Measurements from ENCODE around the gene SGK2. TPM values are rescaled to one million over a fixed set of nuclear protein-coding genes. Genes with fewer than 3 reads are reported as not detected.

The SGK2 gene
- total RNA-seq, 1 donor from 2014 or later = 2.5 TPM

DNA sequence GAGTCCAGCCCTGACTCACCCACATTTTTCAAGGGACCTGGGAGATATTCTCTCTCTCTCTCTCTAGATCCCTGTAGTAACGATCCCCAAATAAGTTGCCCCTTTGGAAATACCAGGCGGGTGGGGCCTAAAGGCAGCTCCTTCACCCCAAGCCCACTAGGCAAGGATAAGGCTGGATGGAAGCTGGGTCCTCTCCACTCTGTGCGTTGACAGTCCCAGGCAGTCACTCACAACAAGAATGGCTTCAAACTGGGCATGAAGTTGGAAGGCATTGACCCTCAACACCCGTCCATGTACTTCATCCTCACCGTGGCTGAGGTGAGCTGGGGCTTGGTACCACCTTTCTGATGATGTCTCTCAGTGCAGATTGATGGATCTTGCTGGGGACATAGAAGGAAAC is 29.8 kb upstream of the SGK2 start:
- no peaks in the 10 kb centered on the region for H3K4me1 Mint-ChIP-seq (ENCODE audit: unreplicated experiment)
- TF ChIP-seq CTCF (IDR thresholded peaks at IDR 0.05) = no peak
- peaks cover 3% of the 10 kb centered on the region for H3K9me3 Mint-ChIP-seq (ENCODE audit: unreplicated experiment)
- no peak overlapping the region for H3K27ac Mint-ChIP-seq (ENCODE audit: unreplicated experiment)
- no peak overlapping the region for H3K4me3 Mint-ChIP-seq (ENCODE audit: unreplicated experiment)
- no peak for DNase-seq (ENCODE audit: extremely low spot score, unreplicated experiment)
- peaks cover under 1% of the 10 kb centered on the region for H3K36me3 Mint-ChIP-seq (ENCODE audit: unreplicated experiment)
- H3K27me3 Mint-ChIP-seq (ENCODE audit: unreplicated experiment) = no peaks in the 10 kb centered on the region

DNA sequence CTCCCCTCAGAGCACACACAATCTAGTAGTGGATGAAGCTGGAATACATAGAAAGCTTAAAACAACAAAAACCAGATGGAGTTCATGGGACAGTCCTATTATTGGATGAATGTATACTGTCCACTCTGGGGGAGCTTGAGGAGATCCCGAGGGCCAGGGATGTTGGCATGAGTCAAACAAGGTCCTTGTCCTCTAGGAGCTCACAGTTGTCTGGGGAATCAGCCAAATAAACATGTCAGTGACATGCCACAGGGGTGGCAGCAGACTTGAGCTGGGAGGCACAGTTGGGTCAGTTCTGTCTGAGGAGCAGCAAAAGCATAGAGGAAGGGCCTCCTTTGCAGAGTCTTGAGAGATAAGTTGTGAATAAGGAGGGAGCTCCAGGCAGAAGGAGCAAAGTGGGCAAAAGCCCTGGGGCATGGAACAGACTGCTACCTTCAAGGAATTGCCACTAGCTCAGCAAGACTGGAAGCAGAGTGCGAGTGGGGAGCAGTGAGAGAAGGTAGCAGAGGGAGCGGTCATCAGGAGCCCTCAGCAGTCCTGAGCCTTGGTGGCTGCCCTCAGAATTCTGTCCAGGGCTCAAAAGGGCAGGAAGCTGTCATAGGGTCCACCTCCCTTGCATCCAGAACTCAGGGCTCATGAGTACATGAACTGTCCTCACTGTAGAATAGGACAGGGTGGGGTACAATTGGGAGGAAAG is 29.2 kb upstream of the SGK2 start:
- Mint-ChIP-seq H3K9me3 (ENCODE audit: unreplicated experiment) (no peaks in the 10 kb centered on the region), H3K4me1 (ENCODE audit: unreplicated experiment) (no peaks in the 10 kb centered on the region), H3K4me3 (ENCODE audit: unreplicated experiment) (no peak overlapping the region), H3K27me3 (ENCODE audit: unreplicated experiment) (no peaks in the 10 kb centered on the region), H3K27ac (ENCODE audit: unreplicated experiment) (no peak overlapping the region), H3K36me3 (ENCODE audit: unreplicated experiment) (no peaks in the 10 kb centered on the region)
- TF ChIP-seq CTCF (IDR thresholded peaks at IDR 0.05) = no peak
- DNase-seq (ENCODE audit: extremely low spot score, unreplicated experiment) = no peak

GRCh38 chr20:43530321-43531090 is 28.3 kb upstream of the SGK2 start:
- no peak for DNase-seq (ENCODE audit: extremely low spot score, unreplicated experiment)
- Mint-ChIP-seq H3K4me3 (ENCODE audit: unreplicated experiment) (no peak overlapping the region), H3K4me1 (ENCODE audit: unreplicated experiment) (no peaks in the 10 kb centered on the region), H3K36me3 (ENCODE audit: unreplicated experiment) (no peaks in the 10 kb centered on the region), H3K27me3 (ENCODE audit: unreplicated experiment) (no peaks in the 10 kb centered on the region), H3K9me3 (ENCODE audit: unreplicated experiment) (no peaks in the 10 kb centered on the region), H3K27ac (ENCODE audit: unreplicated experiment) (no peak overlapping the region)
- no peak for TF ChIP-seq CTCF (IDR thresholded peaks at IDR 0.05)

DNA sequence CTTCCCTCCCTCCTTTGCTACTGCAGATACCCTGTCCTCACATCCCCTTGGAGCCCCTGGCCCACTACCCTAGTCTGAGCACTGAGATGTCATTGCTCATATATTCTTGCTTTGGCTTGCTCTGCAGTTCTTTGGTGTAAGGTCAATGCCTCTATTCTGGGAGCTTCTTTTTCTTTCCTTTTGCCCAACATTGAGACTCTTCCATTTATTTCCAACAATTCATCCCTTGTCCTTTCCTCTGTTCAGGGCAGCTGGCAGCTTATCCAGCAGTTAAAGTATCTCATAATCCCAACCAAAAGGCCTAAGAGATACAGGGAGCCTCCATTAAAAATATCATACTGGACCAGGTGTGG is 27.8 kb upstream of the SGK2 start:
- H3K36me3 Mint-ChIP-seq (ENCODE audit: unreplicated experiment) = no peaks in the 10 kb centered on the region
- no peaks in the 10 kb centered on the region for H3K27me3 Mint-ChIP-seq (ENCODE audit: unreplicated experiment)
- H3K9me3 Mint-ChIP-seq (ENCODE audit: unreplicated experiment) = no peaks in the 10 kb centered on the region
- no peak for TF ChIP-seq CTCF (IDR thresholded peaks at IDR 0.05)
- H3K4me1 Mint-ChIP-seq (ENCODE audit: unreplicated experiment) = no peaks in the 10 kb centered on the region
- no peak overlapping the region for H3K27ac Mint-ChIP-seq (ENCODE audit: unreplicated experiment)
- no peak for DNase-seq (ENCODE audit: extremely low spot score, unreplicated experiment)
- H3K4me3 Mint-ChIP-seq (ENCODE audit: unreplicated experiment) = no peak overlapping the region

DNA sequence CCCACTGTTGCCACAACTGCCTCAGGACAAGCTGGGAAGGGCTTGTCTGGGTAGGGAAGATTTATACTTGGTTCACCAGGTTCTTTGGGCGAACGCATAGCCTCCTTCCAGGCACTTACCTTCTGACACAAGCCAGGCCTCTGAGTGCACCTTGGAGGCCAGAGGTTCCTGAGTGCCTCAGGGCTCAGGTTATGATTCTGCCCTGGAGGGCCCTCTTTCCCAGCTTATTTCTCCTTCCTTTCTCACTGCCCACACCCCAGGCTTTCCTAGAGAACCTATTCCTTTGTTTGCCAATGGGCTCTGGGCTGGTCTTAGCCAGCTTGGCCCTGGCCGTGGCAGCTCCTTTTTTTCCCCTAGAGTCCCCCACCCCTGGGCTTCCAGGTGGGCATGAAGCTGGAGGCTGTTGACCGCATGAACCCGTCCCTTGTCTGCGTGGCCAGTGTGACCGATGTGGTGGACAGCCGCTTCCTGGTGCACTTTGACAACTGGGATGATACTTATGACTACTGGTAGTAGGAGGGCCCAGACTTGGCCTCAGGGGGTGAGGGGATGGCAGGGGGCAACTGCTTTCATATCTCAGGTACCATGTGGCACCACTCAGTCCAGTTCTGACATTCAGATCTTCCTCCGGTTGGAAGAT is 26.3 kb upstream of the SGK2 start:
- no peak for DNase-seq (ENCODE audit: extremely low spot score, unreplicated experiment)
- Mint-ChIP-seq H3K36me3 (ENCODE audit: unreplicated experiment) (no peaks in the 10 kb centered on the region), H3K4me1 (ENCODE audit: unreplicated experiment) (no peaks in the 10 kb centered on the region), H3K4me3 (ENCODE audit: unreplicated experiment) (no peak overlapping the region), H3K9me3 (ENCODE audit: unreplicated experiment) (no peaks in the 10 kb centered on the region), H3K27me3 (ENCODE audit: unreplicated experiment) (no peaks in the 10 kb centered on the region), H3K27ac (ENCODE audit: unreplicated experiment) (no peak overlapping the region)
- TF ChIP-seq CTCF (IDR thresholded peaks at IDR 0.05) = no peak
